ENCODE results near the gene IRF2. TPM values are rescaled to one million over a fixed set of nuclear protein-coding genes. Genes with fewer than 3 reads are reported as not detected.

Gene IRF2
- 11.1 to 15.7 TPM (median 11.8 TPM) in 5 replicates for total RNA-seq (2022; extraction: Qiagen RNA extraction)

GRCh38 chr4:184474263-184475095, at the start of gene IRF2:
Gene IRF2, minus strand, starts transcription at chr4:184474550. Its CDS starts 45,486 bp downstream, at chr4:184429064.

Other genes starting within 250 kb of the IRF2 start
- 20.0 to 25.8 TPM (median 21.2 TPM) in 5 replicates for gene CASP3, start 174.9 kb upstream of the IRF2 start, total RNA-seq (2022; extraction: Qiagen RNA extraction)
- gene PRIMPOL, start 175.2 kb upstream of the IRF2 start, total RNA-seq (2022; extraction: Qiagen RNA extraction), result 5.8 to 7.0 TPM (median 6.6 TPM) in 5 replicates

All from A549 treated with CORT108297 at 1 μM for 4 hours (cell line).